ENCODE results near the gene SERTAD1.
"Not testable (repeated sequence)": the region's sequence is repeated elsewhere in the genome, so short reads cannot be mapped to it uniquely, and the experiment has no call there.

The SERTAD1 gene, protein sequence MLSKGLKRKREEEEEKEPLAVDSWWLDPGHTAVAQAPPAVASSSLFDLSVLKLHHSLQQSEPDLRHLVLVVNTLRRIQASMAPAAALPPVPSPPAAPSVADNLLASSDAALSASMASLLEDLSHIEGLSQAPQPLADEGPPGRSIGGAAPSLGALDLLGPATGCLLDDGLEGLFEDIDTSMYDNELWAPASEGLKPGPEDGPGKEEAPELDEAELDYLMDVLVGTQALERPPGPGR
- total RNA-seq, result 108 reads per million, percentile 84 among the genes with 10 or more reads in this experiment

DNA sequence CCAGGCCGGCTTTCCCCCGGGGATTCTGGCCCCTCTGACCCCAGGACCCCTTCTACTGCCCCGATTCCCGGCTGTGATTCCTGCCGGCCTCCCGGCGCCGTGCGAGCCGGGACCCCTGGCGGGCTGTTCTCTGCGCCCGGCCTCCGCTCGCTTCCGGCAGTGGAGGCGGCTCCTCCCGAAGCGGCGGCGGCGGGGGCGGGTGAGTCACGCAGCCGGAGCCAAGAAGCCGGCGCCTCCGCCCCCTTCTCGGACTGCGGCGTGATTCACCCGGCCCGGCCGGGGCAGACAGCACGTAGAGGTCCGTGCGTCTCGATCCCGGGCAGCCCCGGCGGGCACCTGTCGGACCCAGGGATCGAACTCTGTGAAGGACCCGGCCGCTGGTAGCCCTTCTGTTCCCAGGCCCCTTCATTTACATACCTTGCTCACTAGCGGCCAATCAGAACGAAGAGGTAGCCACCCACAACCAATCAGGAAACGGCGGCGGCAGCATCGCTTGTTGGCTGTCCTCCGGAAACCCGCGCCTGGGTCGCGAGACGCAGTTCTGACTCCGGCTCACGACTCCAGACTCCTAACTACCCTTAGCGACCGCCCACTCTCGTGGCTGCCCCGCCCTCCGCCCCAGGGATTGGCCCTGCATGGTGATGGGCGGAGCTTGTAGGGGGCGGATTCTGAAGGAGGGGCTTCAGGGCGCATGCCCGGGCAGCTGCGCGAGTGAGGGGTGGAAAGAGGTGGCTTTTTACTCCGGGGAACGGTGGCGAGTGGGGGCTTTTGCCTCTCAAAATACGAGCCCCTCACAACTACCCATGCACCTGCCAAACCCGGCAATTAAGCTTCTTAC, at the start of gene SERTAD1:
Gene SERTAD1 (minus strand): TSS at position 543 of the 838 bp plus-strand sequence. CDS start 2,446 bp downstream, outside the sequence.
- peak; percentile 100 for DNase-seq

DNA sequence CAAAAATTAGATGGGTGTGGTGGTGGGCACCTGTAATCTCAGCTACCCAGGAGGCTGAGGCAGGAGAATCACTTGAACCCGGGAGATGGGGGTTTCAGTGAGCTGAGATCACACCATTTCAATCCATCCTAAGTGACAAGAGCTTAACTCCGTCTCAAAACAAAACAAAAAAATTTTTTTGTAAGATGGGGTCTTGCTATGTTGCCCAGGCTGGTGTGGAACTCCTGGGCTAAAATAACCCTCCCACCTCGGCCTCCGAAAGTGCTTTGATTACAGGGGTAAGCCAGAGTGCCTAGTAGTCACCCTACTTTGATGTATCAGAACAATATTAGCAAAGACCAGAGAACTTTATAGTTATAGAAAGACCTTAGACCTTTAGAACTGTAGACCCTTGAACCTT, 48.9 kb upstream of the SERTAD1 start:
- DNase-seq, result no peak

DNA sequence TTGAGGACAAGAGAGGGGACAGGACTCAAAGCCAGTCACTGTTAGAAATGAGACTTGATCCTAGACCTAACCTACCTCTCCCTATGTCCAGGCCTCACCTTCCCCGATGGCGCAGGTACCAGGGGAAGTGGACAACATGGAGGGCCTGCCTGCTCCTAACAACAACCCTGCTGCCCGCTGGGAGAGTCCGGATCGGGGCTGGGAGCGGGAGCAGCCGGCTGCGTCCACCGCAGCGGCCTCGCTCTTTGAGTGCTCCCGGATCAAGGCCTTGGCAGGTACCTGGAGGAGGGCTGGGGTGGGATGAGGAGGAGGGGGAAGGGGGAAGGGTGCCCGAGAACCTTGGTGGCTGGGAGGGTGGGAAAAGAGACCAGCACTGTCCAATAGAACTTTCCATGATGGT, 46.7 kb upstream of the SERTAD1 start:
- DNase-seq, result no peak

DNA sequence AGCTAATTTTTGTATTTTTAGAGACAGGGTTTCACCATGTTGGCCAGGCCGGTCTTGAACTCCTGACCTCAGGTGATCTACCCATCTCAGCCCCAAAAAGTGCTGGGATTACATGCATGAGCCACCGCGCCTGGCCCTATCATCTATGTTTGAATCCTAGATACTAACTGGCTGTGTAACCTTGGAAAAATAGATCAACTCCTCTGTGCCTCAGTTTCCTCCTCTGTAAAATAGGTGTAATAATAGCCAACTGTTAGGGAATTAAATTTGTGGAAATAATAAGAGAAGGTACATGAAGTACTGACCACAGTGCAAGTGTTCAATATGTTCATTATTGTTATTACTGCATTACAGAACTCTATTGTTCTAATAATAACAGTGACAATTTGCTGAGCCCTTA, 45.3 kb upstream of the SERTAD1 start:
- DNase-seq, result no peak

DNA sequence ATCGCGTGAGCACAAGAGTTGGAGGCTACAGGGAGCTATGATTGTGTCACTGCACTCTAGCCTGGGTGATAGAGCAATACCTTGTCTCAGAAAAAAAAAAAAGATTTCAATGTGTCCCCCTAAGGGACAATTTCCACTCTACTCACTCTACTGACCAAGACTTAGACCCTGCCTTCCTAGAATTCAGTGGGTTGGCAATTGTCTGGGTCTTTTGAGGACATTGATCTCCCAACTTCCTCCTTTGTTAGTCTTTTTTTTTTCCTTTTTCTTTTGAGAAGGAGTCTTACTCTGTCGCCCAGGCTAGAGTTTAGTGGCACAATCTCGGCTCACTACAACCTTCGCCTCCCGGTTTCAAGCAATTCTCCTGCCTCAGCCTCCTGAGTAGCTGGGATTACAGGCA, 43.2 kb upstream of the SERTAD1 start:
- DNase-seq, result no peak

DNA sequence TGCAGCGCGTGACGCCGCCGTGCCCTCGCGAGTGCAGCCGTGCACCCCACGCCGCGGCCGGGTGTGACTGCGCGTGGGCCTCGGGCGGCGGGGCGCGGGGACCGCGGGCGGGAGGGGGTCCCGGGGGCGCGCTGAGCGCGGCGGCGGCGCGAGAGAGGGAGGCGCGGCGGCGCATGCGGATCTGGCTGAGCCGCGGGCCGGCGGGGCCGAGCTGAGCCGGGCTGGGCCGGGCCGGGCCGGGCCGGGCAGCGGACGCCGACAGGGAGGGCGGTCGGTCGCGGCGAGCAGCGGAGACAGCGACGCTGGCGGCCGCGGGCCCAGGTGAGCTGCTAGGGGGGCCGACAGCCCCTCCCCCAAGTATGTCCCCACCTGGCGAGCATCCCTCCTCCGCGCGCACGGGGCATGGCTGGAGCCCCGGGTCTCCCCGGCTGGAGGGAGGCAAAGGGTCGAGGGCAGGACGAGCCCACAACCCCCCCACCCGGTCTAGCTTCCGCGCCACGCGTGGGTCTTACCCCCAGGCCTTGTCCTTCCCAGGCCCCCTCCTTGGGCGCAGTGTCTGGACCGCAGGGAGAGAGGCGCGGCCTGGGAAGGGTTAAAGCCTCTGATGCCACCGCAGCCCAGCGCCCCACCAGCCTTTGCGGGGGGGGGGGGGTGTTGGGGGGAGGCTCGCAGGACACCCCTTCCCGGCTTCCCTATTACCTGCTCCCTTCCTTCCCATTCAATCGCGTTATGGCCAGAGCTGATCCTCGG, 41.4 kb upstream of the SERTAD1 start, which contains the start of gene SPTBN4:
Gene SPTBN4 (plus strand): TSS at position 17 of the 750 bp plus-strand sequence. CDS start 5,621 bp downstream, outside the sequence.
- DNase-seq, result no peak

DNA sequence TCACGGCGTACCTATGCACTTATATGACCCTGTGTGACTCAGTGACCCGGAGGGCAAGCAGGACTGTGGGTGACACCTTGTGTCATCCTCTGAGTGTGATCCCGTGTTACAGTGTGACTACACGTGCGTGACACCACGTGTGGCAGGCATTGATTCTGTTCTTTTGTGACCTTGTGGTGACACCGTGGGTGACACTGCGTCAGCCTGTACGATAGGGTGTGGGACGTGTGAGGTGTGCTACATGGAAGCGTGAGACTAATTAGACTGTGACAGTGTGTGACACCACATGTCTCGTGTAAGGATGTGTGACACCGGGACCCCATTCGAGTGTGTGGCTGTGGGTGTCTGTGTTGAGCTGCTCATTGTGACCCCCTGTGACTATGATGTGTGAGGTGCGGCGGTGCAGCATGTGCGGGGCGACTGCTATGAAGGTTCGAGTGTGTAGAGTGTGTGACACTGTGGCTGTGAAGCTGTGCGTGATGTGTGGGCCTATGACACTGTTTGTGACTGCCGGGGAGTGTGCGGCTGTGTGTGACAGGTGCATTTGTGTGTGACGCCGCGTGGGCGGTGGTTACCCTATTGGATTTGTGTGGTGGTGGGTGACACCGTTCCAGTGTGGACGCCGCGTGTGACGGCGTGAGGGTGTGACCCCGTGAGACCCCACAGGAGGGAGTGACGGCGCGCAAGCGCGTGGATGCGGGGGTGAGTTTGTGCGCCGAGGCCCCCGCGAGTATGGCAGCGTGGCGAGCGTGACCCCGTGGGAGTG, 40.6 kb upstream of the SERTAD1 start:
- peak; percentile 69 for DNase-seq

DNA sequence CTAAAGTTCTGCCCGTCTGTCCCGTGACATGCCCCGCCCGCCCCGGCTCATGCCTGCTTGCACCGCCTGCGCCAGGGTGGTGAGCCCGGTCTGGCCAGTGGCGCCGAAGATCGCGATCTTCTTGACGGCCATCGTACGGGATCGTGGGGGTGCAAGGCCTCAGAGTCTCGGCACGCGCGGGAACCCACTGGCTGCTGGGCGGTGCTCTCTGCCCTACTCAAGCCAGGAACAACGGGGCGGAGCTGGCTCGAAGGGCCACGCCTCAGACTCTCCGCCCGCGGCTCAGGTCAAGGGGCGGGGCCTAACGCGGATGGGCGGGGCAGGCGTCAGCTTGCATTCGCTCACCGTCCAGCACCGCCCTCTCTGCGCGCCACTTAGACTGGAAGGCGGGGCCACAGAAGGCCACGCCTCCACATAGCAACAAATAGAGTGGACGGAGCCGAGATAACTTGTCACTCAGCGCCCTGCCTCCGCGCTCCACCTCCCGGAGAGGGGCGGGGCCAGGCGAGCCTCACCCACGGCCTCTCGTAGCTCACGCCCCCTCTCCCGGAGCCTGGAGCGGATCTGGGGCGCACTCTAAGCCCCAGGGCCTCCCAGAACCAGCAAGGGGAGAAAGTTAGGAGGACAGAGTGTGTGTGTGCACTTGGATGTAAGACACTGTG, 39.9 kb upstream of the SERTAD1 start, which contains the start of gene BLVRB:
Gene BLVRB (minus strand): TSS at position 189 of the 662 bp plus-strand sequence. CDS start 57 bp downstream, at position 132.
- peak; percentile 99 for DNase-seq

DNA sequence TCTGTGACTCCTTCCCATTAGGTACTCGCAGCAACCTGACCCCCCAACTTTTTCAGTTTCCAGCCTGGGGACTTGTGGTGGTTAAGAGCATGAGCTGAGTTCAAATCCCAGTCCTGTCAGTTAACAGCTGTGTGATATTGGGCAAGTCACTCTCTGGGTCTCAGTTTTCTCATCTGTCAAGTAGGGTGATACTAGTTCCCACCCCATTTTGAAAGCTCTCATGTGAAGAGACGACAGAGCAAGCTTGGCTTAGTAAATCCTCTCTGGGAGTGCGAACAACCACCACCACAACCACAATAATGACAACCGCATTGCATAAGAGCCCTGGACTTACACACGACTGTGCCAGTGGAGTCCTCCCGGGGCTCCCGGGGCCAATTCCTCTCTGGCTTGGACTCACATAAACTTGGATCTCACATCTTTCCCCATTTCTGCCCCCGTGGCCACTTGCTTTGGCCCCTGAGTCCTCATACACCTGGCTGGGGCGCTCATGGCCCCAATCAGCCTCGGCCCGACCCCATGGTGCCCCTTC, 39.3 kb upstream of the SERTAD1 start:
- no peak for DNase-seq

DNA sequence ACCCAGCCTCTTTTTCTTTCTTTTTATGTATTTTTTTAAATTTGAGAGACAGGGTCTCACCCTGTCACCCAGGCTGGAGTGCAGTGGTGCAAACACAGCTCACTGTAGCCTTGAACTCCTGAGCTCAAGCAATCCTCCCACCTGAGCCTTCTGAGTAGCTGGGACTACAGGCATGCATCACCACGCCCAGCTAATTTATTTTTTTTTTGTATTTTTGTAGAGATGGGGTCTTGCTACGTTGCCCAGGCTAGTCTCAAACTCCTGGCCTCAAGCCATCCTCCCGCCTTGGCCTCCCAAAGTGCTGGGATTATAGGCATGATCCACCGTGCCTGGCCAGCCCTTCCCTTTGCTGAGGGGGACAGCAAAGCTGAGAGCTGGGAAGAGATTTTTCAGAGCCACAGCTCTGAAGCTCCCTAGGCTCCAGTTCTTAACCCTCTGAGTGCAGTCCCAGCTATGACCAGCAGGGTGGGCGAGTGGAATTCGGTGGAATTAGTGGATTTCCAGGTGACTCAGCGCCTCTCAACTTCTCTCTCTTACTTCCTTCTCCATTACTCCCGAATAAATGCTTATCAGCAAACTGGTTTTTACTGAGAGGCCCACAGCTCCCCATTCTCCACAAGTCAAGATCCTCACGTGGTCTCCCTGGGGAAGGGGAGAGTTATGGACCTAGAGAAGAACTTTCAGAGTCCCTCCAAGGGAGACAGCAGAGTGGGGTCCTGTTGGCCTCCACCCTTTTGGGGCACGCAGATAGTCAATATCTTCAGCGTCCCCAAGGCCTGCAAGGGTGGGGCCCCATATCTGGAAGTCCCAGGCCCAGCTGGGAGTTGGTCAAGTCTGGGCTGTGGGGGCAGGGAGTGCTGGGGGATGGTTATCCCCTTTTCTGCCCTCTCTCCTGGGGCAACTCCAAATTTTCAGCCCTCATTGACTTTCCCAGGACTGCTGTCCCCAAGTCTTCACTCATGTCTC, 38.5 kb upstream of the SERTAD1 start:
- peak; percentile 64 for DNase-seq

DNA sequence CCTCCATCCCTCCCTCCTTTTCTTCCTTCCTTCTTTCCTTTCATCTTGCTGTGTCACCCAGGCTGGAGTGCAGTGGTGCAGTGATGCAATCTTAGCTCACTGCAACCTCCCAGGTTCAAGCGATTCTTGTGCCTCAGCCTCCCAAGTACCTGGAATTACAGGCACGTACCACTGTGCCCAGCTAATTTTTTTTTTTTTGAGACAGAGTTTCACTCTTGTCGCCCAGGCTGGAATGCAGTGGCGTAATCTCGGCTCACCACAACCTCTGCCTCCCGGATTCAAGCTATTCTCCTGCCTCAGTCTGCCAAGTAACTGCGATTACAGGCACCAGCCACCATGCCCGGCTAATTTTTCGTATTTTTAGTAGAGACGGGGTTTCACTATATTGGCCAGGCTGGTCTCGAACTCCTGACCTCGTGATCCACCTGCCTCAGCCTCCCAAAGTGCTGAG, 37.8 kb upstream of the SERTAD1 start:
- DNase-seq, result not testable (repeated sequence)

DNA sequence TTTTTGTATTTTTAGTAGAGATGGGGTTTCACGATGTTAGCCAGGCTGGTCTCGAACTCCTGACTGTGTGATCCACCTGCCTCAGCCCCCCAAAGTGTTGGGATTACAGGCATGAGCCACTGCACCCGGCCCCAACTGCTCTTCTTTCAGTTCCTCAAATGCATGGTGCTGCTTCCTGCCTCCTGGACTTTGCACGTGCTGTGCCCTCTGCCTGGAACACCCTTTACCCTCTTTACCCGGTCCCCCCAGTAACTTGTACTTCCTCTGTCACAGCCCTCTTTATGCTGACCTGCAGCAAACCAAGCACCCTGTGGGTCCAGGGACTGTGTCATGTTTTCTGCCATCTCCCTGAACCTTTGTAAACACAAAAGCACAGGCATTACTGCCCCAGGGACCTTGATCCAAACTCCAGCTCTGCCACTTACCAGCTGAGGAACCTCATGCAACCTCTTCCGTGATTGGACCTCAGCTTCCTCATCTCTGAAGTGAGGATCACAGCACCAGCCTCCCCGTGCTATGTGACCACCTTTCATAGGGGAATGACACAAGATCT, 36.0 kb upstream of the SERTAD1 start:
- DNase-seq, result no peak

DNA sequence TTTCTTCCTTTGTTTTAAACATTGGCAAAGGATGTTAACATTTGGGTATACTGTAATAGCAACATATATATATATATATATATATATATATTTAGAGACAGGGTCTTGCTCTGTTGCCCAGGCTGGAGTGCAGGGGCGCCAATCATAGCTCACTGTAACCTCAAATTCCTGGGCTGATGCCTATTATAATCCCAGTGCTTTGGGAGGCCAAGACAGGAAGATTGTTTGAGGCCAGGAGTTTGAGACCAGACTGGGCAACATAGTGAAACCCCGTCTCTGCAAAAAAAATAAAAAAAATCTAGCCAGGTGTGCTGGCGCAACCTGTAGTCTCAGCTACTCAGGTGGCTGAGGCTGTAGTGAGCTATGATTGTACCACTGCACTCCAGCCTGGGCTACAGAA, 34.4 kb upstream of the SERTAD1 start:
- no peak for DNase-seq

DNA sequence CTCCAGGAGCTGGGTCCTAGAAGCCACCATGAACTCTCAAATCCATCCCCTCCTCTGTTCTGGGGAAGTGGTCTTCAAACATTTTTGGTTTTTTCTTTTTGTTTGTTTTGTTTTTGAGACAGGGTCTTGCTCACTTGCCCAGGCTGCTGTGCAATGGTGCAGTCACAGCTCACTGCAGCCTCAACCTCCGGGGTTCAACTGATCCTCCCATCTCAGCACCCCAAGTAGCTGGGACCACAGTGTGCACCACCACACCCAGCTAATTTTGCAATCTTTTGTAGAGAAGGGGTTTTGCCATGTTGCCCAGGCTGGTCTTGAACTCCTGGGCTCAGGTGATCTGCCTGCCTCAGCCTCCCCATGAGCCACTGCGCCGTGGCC, 32.8 kb upstream of the SERTAD1 start:
- no peak for DNase-seq

DNA sequence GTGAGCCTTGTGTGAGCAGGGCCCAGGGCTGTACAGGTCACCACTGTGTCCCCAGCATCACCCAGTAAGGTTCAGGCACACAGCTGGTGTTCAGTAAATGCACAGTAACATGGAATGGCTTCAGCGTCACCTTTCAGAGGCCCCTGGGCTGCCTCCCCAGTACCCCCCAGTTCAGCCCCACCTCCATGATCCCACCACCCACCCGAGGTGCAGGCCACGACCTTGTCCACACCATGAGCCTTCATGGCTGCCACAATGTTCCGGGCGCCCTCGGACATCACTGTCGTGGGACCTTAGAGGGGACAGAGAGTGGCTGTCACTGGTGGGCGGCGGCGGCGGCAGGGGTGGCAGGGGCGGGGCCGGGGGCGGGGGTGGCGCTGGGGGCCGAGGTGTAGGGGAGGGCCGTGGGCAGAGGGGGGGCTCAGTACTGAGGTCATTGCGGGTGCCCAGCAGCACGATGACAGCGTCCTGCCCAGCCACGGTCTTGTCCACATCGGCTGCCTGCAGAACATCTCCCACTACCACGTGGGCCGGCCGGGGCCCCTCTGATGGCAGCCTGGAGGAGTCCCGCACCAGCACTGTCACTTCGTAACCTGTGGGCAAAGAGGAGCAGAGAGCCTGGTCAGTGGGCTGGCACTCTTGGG, 32.3 kb upstream of the SERTAD1 start:
- DNase-seq, result no peak

DNA sequence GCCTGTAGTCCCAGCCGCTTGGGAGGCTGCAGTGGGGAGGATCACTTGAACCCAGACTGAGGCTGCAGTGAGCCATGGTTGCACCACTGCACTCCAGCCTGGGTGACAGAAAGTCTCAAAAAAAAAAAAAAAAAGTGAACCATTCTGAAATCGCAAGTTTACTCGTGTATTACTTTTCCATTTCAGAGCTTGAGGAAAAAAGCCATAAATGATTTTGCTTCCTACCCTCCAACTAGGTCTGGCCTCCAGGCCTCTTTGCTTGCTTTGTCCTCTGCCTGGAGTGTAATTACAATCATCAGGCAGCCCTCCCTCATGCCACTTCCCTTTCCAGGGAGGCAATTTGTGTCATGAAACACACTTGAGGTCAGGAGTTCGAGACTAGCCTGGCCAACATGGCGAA, 31.3 kb upstream of the SERTAD1 start:
- no peak for DNase-seq

DNA sequence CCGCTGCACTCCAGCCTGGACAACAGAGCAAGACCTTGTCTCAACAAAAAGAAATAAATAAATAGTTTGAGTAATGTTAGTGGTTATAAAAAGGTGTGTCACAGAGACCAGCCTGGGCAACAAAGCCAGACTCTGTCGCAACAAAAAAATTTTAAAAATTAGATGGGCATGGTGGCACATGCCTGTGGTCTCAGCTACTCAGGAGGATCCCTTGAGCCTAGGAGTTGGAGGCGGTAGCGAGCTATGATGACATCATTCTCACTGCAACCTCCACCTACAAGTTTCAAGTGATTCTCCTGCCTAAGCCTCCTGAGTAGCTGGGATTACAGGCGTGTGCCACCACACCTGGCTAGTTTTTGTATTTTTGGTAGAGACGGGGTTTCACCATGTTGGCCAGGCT, 28.2 kb upstream of the SERTAD1 start:
- not testable (repeated sequence) for DNase-seq

DNA sequence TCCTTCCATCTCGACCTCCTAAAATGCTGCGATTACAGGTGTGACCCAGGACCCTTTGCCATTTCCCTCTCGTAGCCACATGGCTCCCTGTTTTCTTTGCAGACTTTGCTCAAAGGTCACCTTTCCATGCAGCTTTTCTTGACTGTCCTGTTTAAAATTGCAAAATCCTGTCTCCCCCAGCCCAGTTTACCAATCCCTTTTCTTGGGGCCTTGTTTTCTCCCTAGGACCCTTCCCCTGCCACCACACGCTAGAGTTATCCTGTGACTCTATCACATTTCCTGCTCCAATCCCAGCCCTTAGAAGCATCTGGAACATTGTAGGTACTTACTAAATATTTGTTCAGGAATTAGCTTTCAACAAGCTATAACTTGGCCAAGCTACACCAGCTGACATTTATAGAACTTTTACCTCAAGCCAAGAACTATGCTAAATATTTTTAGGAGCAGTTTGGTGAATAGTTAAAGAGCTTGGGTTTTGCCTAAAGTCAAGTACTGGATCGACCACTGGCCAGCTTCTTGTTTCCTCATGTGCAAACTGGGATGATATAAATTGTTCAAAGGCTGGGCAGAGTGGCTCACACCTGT, 27.5 kb upstream of the SERTAD1 start:
- DNase-seq, result no peak

DNA sequence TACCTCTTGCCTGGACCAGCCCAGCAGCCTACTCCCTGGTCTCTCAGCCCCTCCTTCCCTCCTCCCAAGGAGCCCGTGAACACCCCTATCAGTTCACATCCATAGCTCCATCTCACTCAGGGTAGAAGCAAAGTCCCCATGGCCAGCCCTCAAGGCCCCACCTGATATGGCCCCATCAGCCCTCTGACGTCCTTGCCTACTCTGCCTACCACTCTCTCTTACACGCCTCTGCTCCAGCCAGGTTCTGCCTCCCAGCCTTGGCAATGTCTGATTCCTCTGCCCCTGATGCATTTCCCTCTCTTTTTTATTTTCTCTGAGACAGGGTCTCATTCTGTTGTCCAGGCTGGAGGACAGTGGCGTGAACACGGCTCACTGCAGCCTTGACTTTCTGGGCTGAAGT, 26.2 kb upstream of the SERTAD1 start:
- no peak for DNase-seq

All from effector CD4-positive, alpha-beta T cell (primary cell).